Gastrocnemius medialis (tissue), 4 donors: ENCODE results near the gene C2orf92. TPM values are rescaled to one million over a fixed set of nuclear protein-coding genes. Genes with fewer than 3 reads are reported as not detected.
"Not testable (repeated sequence)": the region's sequence is repeated elsewhere in the genome, so short reads cannot be mapped to it uniquely, and the experiment has no call there.

Experiments used
- ATAC-seq, 2 donors: fragments of 150-250 bp; one replicate each; pipeline ENCODE4 v1.9.1; 2016
- DNase-seq, 2 donors: peaks; one replicate each; pipeline ENCODE4 v3.0.0-alpha.2; 2019
- H3K27ac ChIP-seq, 4 donors: fragments of 200-600 bp; sonication (generic); 1 replicate in 1 of 4; 2 replicates in 3 of 4; pipeline ENCODE4 v1.5.1; 2016 to 2018; ENCODE audit warnings: mild to moderate bottlenecking in 2 of 4, moderate library complexity in 1 of 4
- H3K27me3 ChIP-seq, 3 donors: fragments of 200-600 bp; sonication (generic) in 2 of 3; 1 replicate in 1 of 3; 2 replicates in 2 of 3; pipeline versions ENCODE4 v1.5.1 to v1.6.0; 2016 to 2019; ENCODE audit warnings: mild to moderate bottlenecking in 1 of 3, moderate library complexity in 1 of 3
- H3K36me3 ChIP-seq, 2 donors: fragments of 200-600 bp; sonication (generic) in 1 of 2; one replicate each; pipeline ENCODE4 v1.5.1; 2017 to 2018
- H3K4me1 ChIP-seq, 2 donors: fragments of 200-600 bp; sonication (generic) in 1 of 2; one replicate each; pipeline ENCODE4 v1.5.1; 2016 to 2017; ENCODE audit warnings: mild to moderate bottlenecking in 2 of 2
- H3K4me3 ChIP-seq, 4 donors: fragments of 200-600 bp; sonication (generic) in 3 of 4; 1 replicate in 1 of 4; 2 replicates in 3 of 4; pipeline ENCODE4 v1.5.1; 2016 to 2019; ENCODE audit warnings: mild to moderate bottlenecking in 2 of 4
- H3K9me3 ChIP-seq, 3 donors: fragments of 200-600 bp; sonication (generic) in 2 of 3; 1 replicate in 1 of 3; 2 replicates in 2 of 3; pipeline ENCODE4 v1.5.1; 2016 to 2019
- CTCF ChIP-seq, 5 experiments: fragments of 450-650 bp in 3 of 5; fragments of 200-600 bp in 2 of 5; sonication (generic) in 2 of 5; IDR thresholded peaks in 4 of 5; conservative IDR thresholded peaks in 1 of 5; 1 replicate in 4 of 5; 2 replicates in 1 of 5; pipeline ENCODE4 v1.5.1; 2016 to 2019; ENCODE audit warnings: antibody characterized with exemption in 5 of 5, mild to moderate bottlenecking in 3 of 5, moderate library complexity in 3 of 5
- POLR2A ChIP-seq, 2 donors: fragments of 450-650 bp; IDR thresholded peaks; one replicate each; pipeline ENCODE4 v1.6.1; 2017; ENCODE audit warnings: antibody characterized with exemption in 2 of 2, mild to moderate bottlenecking in 2 of 2, moderate library complexity in 2 of 2
- in situ Hi-C, 4 donors: fragments of 200-750 bp; cut with MboI; loops; one replicate each; pipeline versions ENCODE4 v1.15.0 to v1.8.0; 2017; ENCODE audit warnings: low sequenced_read_pairs in 4 of 4
- intact Hi-C: fragments of 100-400 bp; cut with DNase I; formaldehyde crosslinking; loops from one replicate; pipeline ENCODE4 v1.15.1; 2023; ENCODE audit warnings: low total_unique reads
- total RNA-seq, 4 donors: library from RNA; depleted of rRNA; stranded (reverse); fragments of >200 nt; gene quantifications; one replicate each; pipeline versions ENCODE4 v1.1.0 to v1.2.3, GENCODE V29; 2016

Gene C2orf92
- 1 to 10 TPM in 1 of 4 donors, under 1 TPM in 1, not detected in 2; 0.85 to 4.2 TPM for total RNA-seq

- Histone ChIP-seq H3K4me3 (no peak within 1 kb of the TSS), H3K27me3 (no peaks in the 10 kb centered on the region), H3K36me3 (no peaks in the 10 kb centered on the region), H3K9me3 (no peaks in the 10 kb centered on the region), H3K27ac (no peak within 1 kb of the TSS), H3K4me1 (peaks cover 0 to 3% of the 10 kb centered on the region in 2 donors)
- TF ChIP-seq POLR2A (IDR thresholded peaks at IDR 0.05): no peak
- TF ChIP-seq CTCF (IDR thresholded peaks at IDR 0.05 in 4 of 5, conservative IDR thresholded peaks at IDR 0.05 in 1 of 5): no peak
- DNase-seq (no peak), ATAC-seq (no peak)
- intact Hi-C loops: no loop called here
- in situ Hi-C loops: loop anchor here in 1 of 4 donors (25.0 kb wide), 1 partner anchor 1132 kb away; the partner anchor contains the start of gene ARID5A
Measured at GRCh38 chr2:97669448-97669847, at the start of gene C2orf92. Gene C2orf92, plus strand, starts transcription at chr2:97669713. Its CDS starts 76 bp downstream, at chr2:97669789.

GRCh38 chr2:97620492-97620891 lies 49.0 kb upstream of the C2orf92 start:
- ATAC-seq, H3K27me3 ChIP-seq, H3K4me3 ChIP-seq, H3K4me1 ChIP-seq, in situ Hi-C loops, H3K27ac ChIP-seq, H3K36me3 ChIP-seq, H3K9me3 ChIP-seq, DNase-seq, intact Hi-C loops: not testable (repeated sequence)

- H3K27ac ChIP-seq, ATAC-seq, H3K9me3 ChIP-seq, H3K36me3 ChIP-seq, DNase-seq, in situ Hi-C loops, H3K27me3 ChIP-seq, H3K4me3 ChIP-seq, intact Hi-C loops, H3K4me1 ChIP-seq: not testable (repeated sequence)
Measured at GRCh38 chr2:97622976-97623375, 46.5 kb upstream of the C2orf92 start.

- H3K27me3 ChIP-seq, ATAC-seq, H3K27ac ChIP-seq, H3K4me1 ChIP-seq, H3K9me3 ChIP-seq, H3K36me3 ChIP-seq, H3K4me3 ChIP-seq, intact Hi-C loops, in situ Hi-C loops, DNase-seq: not testable (repeated sequence)
Measured at GRCh38 chr2:97625354-97626048, 44.0 kb upstream of the C2orf92 start.

GRCh38 chr2:97626049-97626430 lies 43.5 kb upstream of the C2orf92 start:
- intact Hi-C loops, ATAC-seq, in situ Hi-C loops, H3K27me3 ChIP-seq, DNase-seq, H3K27ac ChIP-seq, H3K4me3 ChIP-seq, H3K4me1 ChIP-seq, H3K9me3 ChIP-seq, H3K36me3 ChIP-seq: not testable (repeated sequence)

- Histone ChIP-seq H3K27ac (peak overlapping the region in 3 of 4 donors; percentile 90 to 98 (median 98)), H3K4me3 (no peak overlapping the region), H3K27me3 (no peaks in the 10 kb centered on the region), H3K4me1 (peaks cover 15% of the 10 kb centered on the region in 2 donors), H3K36me3 (peaks cover 0 to 24% of the 10 kb centered on the region in 2 donors), H3K9me3 (no peaks in the 10 kb centered on the region)
- ATAC-seq (no peak), DNase-seq (no peak)
- no peak for TF ChIP-seq POLR2A (IDR thresholded peaks at IDR 0.05)
- no peak for TF ChIP-seq CTCF (IDR thresholded peaks at IDR 0.05 in 4 of 5, conservative IDR thresholded peaks at IDR 0.05 in 1 of 5)
- intact Hi-C loops: loop anchor here (2.0 to 10.0 kb wide), 2 partner anchors 49 to 53 kb away; no protein-coding TSS in a partner anchor
- in situ Hi-C loops: no loop called here
Measured at GRCh38 chr2:97644023-97644717, 25.3 kb upstream of the C2orf92 start.
